Central memory CD8-positive, alpha-beta T cell (primary cell): ENCODE data around the gene DNM1.

ENCODE experiments used
- ATAC-seq: fragments of 150-1000 bp; cut with Tn5 transposase; replicated peaks from 2 replicates; pipeline ENCODE4 v1.10.0; 2022; ENCODE audit warnings: mild to moderate bottlenecking, moderate FRiP score, moderate number of reproducible peaks; ENCODE audit not compliant: poor library complexity, severe bottlenecking; ENCODE audit errors: extremely low read depth
- DNase-seq, 2 donors: peaks; one replicate each; pipeline ENCODE4 v3.0.0; 2021; ENCODE audit warnings: low spot score in 2 of 2
- H3K27ac Mint-ChIP-seq: one replicate; pipeline ENCODE4 v1.8.0; 2022; ENCODE audit warnings: low read depth, mild to moderate bottlenecking, moderate library complexity, mixed read lengths
- H3K27me3 Mint-ChIP-seq: one replicate; pipeline ENCODE4 v1.8.0; 2022; ENCODE audit warnings: mixed read lengths
- H3K36me3 Mint-ChIP-seq: one replicate; pipeline ENCODE4 v1.8.0; 2022; ENCODE audit warnings: mild to moderate bottlenecking, moderate library complexity, mixed read lengths; ENCODE audit not compliant: insufficient read depth
- H3K4me1 Mint-ChIP-seq: one replicate; pipeline ENCODE4 v1.8.0; 2022; ENCODE audit warnings: mixed read lengths
- H3K4me3 Mint-ChIP-seq: one replicate; pipeline ENCODE4 v1.8.0; 2022; ENCODE audit warnings: mild to moderate bottlenecking, moderate library complexity, mixed read lengths
- H3K9me3 Mint-ChIP-seq: one replicate; pipeline ENCODE4 v1.8.0; 2022; ENCODE audit warnings: mixed read lengths

The DNM1 gene

DNA sequence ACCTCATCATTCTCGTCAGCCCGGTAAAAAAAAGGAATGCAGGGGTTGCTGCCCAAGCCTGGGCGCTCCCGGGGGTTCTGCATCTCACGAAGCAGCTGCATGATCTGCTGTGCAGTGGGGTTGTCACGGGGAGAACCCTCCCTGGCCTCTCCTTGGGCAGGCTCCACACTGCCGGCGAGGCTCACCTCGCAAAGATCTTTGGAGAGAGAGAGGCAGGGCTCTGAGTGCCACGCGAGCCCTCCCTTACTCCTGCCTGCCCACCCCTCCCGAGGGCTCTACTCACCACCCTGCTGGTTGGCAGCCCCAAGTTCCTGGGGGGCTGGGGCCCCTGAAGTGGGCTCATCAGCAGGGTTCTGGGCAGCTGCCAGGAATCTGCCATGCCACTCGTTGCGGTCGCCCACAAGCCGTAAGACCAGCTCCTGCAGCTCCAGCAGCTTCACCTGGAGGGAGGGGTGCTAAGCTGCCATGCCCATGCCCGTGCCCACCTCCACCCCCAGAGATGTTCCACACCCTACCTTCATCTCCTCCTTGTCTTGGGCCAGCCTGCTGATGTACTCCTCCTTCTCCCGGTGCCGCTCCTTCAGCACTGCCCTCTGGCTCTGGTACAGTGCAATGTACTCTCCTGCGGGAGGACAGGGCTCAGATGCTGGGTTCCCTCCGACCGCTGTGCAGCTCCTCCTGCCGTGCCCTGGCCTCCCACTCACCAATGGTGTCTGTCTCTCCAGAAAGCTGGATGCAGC lies 54.1 kb downstream of the DNM1 start:
- H3K36me3 Mint-ChIP-seq, result peaks cover 16% of the 10 kb centered on the region
- ATAC-seq (no peak), DNase-seq (no peak)
- H3K27ac Mint-ChIP-seq, result peak overlapping the region; percentile 62
- peaks cover 1% of the 10 kb centered on the region for H3K4me1 Mint-ChIP-seq
- no peak overlapping the region for H3K4me3 Mint-ChIP-seq
- H3K27me3 Mint-ChIP-seq, result peaks cover 9% of the 10 kb centered on the region
- H3K9me3 Mint-ChIP-seq, result no peaks in the 10 kb centered on the region

DNA sequence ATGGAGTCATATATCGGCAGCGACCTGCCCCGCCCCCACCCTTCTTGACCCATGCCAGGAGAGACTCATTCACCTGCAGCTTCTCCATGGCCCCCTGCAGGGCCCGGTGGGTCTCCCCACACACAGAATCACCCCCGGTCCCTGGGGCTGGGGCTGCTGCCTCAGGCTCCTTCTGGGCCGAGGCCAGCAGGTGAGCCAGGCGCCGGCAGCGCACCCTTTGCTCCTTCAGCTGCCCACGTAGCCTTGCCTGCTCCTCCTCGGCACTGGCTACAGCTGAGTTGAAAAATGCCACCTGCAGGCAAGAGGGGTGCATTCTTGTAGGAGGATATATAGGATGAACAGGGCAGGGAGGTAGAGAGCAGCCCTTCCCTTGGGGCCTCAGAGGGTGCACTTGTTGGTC lies 54.7 kb downstream of the DNM1 start:
- Mint-ChIP-seq H3K9me3 (no peaks in the 10 kb centered on the region), H3K27ac (peak overlapping the region; percentile 62), H3K4me3 (no peak overlapping the region), H3K27me3 (peaks cover 9% of the 10 kb centered on the region), H3K4me1 (no peaks in the 10 kb centered on the region), H3K36me3 (peaks cover 18% of the 10 kb centered on the region)
- DNase-seq, result no peak
- no peak for ATAC-seq

DNA sequence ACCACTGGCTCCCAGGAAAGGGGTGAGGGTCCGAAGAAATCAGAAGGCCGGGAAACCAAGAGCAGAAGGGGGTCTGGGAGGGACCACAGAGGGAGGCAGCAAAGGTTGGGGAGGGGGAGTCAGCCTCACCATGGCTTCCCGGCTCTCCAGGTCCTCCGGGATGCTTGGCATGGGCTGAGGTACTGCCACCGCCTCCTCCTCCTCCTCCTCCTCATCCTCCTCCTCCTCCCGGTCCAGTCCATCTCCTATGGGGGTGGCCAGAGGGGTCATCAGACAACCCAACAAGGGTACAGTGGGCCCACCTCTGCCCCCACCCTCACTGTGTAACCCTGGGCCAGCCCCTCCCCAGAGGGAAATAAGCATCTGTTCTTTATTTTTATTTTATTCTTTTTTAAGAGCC lies 55.1 kb downstream of the DNM1 start:
- H3K36me3 Mint-ChIP-seq, result peaks cover 20% of the 10 kb centered on the region

DNA sequence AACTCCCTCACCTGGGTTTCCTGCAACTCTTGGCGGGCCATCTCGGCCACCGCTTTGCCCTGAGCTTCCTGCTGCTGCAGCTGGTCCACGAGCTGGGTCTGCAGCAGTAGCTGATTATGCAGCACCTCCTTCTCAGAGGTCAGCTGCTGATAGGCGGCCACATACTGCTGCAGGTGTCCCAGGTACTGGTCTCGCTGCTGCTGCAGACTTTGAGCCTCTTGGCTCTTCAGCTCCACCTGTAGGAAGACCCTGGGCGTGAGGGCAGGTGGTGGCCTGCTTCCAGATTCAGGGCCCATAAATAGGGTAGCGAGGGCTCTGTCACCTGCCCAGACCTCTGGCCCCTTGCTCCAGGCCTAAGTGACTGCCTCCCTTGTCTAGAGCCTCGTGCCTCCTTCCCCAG lies 56.0 kb downstream of the DNM1 start:
- Mint-ChIP-seq H3K36me3 (peaks cover 20% of the 10 kb centered on the region), H3K4me1 (no peaks in the 10 kb centered on the region)
- no peak for ATAC-seq

More for the DNA sequence above, 55.1 kb downstream of the DNM1 start:
- Mint-ChIP-seq H3K4me3 (no peak overlapping the region), H3K27me3 (peaks cover 9% of the 10 kb centered on the region), H3K9me3 (no peaks in the 10 kb centered on the region), H3K4me1 (no peaks in the 10 kb centered on the region), H3K27ac (peak overlapping the region; percentile 62)
- no peak for ATAC-seq
- DNase-seq, result no peak

DNA sequence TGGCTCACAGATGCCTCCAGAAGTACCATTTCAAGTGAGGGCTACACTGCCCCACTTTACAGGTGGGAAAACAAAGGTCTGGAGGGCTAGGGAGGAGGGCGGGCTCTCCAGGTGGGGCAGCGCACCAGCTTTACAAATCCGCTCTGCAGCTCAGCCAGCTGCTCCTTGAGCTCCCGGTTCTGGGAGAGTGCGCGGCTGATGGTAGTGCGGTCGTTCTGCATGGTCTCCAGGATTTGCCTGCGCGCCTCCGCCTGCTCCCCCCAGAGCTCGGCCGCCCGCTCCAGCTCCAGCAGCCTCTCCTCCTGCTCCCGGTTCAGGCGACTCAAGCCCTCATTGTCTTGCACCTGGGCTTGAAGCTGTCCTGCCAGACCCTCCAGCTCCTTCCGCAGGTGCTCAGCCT lies 57.2 kb downstream of the DNM1 start:
- Mint-ChIP-seq H3K9me3 (no peaks in the 10 kb centered on the region), H3K4me1 (no peaks in the 10 kb centered on the region), H3K27me3 (no peaks in the 10 kb centered on the region), H3K27ac (no peak overlapping the region), H3K4me3 (no peak overlapping the region), H3K36me3 (peaks cover 19% of the 10 kb centered on the region)
- no peak for ATAC-seq
- no peak for DNase-seq

More for the DNA sequence above, 56.0 kb downstream of the DNM1 start:
- H3K27ac Mint-ChIP-seq, result peak overlapping the region; percentile 62
- H3K27me3 Mint-ChIP-seq, result peaks cover 9% of the 10 kb centered on the region
- no peaks in the 10 kb centered on the region for H3K9me3 Mint-ChIP-seq
- DNase-seq, result no peak
- no peak overlapping the region for H3K4me3 Mint-ChIP-seq

DNA sequence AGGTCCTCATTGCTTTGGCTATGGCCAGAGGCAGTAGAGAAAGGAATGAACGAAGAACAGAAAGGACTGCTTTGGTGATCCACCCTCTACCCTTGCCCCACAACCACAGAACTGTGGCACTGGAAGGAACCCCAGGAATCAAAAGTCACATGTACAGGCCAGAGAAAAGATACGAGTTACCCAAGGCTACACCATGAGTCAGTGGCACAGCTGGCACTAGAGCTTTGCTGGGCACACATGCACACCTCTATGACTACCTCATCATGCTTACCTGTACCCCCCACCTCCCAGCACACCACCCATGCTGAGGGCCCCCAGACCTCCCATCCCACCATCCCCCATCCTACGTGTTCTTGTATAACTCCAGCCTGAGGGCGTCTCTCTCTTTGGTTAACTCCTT lies 59.5 kb downstream of the DNM1 start:
- peaks cover 18% of the 10 kb centered on the region for H3K36me3 Mint-ChIP-seq
- no peak for ATAC-seq

DNA sequence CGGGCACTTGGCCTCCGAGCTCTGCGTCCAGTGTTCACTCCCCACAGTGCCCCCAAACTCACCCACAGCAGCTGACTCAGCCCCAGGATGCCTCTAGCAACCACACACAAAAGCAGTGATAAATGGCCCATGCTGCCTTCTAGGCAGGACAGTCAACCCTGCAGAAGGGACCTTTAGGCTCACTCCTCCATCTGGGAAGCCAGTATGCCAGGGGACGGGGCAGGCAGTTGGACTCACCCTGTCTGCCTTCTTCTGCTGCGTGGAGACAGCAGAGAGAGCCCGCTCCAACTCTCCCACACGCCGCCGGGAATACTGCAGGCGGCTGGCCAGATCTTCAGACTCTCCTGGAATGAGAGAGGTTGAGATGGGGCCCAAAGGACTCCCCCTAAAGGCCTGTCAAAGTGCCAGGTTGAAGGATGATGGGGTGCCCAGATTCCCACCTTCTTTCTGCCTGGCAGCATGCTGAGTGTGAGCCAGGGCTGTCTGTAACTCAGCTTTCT lies 62.2 kb downstream of the DNM1 start:
- peaks cover 15% of the 10 kb centered on the region for H3K36me3 Mint-ChIP-seq
- H3K27ac Mint-ChIP-seq, result no peak overlapping the region
- DNase-seq, result no peak
- no peaks in the 10 kb centered on the region for H3K9me3 Mint-ChIP-seq
- no peaks in the 10 kb centered on the region for H3K4me1 Mint-ChIP-seq
- ATAC-seq, result no peak
- no peaks in the 10 kb centered on the region for H3K27me3 Mint-ChIP-seq
- H3K4me3 Mint-ChIP-seq, result no peak overlapping the region

More for the DNA sequence above, 59.5 kb downstream of the DNM1 start:
- H3K27me3 Mint-ChIP-seq, result no peaks in the 10 kb centered on the region
- no peaks in the 10 kb centered on the region for H3K9me3 Mint-ChIP-seq
- H3K4me1 Mint-ChIP-seq, result no peaks in the 10 kb centered on the region
- H3K4me3 Mint-ChIP-seq, result no peak overlapping the region
- no peak for DNase-seq
- H3K27ac Mint-ChIP-seq, result no peak overlapping the region

DNA sequence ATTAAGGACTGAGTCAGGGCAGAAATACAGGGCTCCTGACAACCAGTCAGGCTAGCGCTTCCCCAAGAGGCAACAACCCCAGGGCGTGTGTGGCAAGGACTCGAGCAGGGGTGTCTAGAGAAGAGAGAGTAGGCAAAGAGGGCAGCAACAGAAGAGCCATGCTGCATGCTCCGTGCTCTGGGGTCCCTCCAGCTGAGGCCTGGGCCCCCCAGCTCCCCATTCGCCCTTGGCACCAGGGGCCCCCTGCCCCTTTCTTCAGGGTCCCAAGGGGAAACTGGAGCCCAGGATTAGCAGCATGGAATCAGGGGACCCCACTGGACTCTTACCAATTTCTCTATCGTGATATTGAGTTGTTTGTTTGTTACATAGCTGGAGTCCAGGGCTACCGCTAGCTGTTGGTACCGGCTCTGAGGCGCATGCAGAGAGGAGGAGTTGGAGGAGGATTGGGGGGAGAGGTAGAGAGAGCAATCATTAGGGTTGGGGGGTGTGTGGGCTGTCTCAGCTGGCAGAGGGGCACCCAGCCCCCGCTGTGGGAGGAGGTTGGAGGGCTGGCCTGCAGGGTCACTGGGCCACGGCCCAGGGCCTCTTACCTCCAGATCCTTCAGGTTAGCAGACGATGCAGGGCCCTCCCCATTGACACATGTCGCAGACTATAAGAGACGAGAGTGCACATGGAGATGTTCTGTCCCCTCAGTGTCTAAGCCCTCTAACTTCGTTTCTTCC lies 63.9 kb downstream of the DNM1 start:
- H3K36me3 Mint-ChIP-seq, result peaks cover 9% of the 10 kb centered on the region

DNA sequence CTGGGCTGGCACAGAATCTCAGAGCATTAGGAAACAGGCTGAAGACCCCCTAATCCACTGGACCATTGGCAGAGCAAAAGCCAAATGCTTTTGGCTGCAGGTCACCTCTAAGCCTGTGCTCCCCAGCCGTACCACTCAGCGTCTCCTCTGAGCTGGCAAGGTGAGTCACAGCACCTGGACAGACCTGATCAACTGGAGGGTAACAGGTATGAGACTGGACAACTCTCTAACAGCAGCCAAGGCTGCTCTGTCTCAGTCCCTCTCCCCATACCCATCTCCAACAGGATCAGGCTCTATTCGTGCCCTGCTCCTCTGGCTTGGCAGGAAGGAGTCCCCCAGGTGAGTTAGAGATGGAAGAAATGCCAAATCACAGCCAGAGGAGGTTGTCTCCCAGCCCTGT lies 67.9 kb downstream of the DNM1 start:
- ATAC-seq (no peak), DNase-seq (no peak)
- H3K27ac Mint-ChIP-seq, result no peak overlapping the region
- no peak overlapping the region for H3K4me3 Mint-ChIP-seq
- no peaks in the 10 kb centered on the region for H3K27me3 Mint-ChIP-seq
- H3K4me1 Mint-ChIP-seq, result peaks cover 19% of the 10 kb centered on the region
- peaks cover 11% of the 10 kb centered on the region for H3K36me3 Mint-ChIP-seq
- H3K9me3 Mint-ChIP-seq, result no peaks in the 10 kb centered on the region

More for the DNA sequence above, 63.9 kb downstream of the DNM1 start:
- Mint-ChIP-seq H3K27ac (no peak overlapping the region), H3K4me3 (no peak overlapping the region), H3K4me1 (no peaks in the 10 kb centered on the region), H3K9me3 (no peaks in the 10 kb centered on the region), H3K27me3 (no peaks in the 10 kb centered on the region)
- DNase-seq (no peak), ATAC-seq (no peak)

DNA sequence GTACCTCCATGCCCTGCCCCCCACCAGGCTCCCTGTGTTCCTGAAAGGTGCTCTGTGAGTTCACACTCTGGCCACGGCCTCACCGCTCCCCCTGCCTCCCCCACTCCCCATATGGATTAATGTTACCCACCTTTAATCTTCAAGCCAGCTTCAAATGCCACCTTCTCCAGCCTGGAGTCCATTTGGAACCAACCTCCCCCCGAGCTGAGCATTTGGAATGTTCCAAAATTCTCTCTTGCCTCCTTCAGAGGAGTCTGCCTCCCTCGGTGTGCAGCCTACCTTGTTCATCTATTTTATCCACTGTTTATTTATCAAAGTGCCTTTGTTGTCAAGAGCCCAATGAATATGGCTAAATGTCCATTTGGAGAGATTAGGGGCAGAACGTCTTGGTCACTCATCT lies 68.3 kb downstream of the DNM1 start:
- H3K36me3 Mint-ChIP-seq, result peaks cover 13% of the 10 kb centered on the region
- H3K27ac Mint-ChIP-seq, result no peak overlapping the region
- no peaks in the 10 kb centered on the region for H3K27me3 Mint-ChIP-seq
- DNase-seq, result no peak
- no peaks in the 10 kb centered on the region for H3K9me3 Mint-ChIP-seq
- H3K4me1 Mint-ChIP-seq, result peaks cover 23% of the 10 kb centered on the region
- ATAC-seq, result no peak
- no peak overlapping the region for H3K4me3 Mint-ChIP-seq

DNA sequence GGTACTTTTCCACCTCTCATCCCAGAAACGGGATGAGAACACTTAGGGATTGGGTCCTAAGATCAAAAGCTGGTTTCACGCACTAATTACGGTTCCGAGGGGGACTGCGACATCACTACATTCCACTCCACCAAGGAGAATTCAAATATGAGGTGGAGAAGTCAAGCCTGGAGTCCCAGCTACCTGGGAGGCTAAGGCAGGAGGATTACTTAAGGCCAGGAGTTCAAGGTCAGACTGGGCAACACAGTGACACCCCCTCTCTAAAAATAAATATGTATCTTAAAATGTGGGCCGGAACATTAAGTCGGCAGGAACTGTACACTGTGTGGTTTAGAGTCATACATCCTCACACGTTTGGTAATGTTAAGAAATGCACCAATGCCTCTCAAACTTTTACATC lies 71.1 kb downstream of the DNM1 start:
- peak overlapping the region; percentile 94 for H3K4me3 Mint-ChIP-seq
- H3K27me3 Mint-ChIP-seq, result no peaks in the 10 kb centered on the region
- peak overlapping the region; percentile 98 for H3K27ac Mint-ChIP-seq
- no peaks in the 10 kb centered on the region for H3K9me3 Mint-ChIP-seq
- ATAC-seq (no peak), DNase-seq (no peak)
- peaks cover 20% of the 10 kb centered on the region for H3K36me3 Mint-ChIP-seq
- H3K4me1 Mint-ChIP-seq, result peaks cover 34% of the 10 kb centered on the region

DNA sequence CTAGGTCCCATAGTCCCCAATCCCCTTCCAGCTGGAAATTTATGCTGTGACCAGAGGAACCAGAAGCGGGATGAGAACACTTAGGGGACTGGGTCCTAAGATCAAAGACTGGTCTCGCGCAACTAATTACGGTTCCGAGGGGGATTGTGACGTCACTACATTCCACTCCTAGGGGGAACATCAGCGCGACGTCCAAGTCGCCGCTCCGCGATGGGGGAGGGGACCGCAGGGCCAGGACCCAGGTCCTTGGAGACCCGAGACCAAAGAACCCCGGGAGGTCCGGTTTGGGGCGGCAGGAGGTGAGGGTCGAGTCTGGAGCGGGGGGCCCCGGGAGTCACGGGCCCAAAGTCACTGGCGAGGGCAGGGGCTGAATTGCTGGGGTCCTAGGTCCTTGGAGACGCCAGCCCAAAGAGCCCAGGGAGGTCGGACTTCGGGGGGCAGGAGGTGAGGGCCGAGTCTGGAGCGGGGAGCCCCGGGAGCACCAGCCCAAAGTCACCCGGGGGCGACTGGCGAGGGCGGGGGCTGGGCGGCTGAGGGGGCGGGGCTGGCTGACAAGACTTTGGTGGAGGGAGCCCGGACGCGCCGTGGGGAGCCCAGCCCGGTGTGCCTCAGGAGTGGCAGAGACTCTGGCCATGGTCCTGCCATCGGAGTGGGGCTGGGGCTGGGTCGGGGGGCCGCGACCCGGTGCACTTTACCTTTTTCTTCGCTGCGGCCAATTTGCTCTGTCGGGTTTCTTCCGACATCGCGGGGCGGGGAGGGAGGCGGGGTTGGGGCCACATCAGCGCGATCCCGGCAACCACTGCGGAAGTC lies 72.2 kb downstream of the DNM1 start, which contains the start of gene GOLGA2:
Gene GOLGA2 (minus strand): TSS at position 810 of the 810 bp plus-strand sequence. CDS start 31 bp downstream, at position 779.
- peak; percentile 55 for ATAC-seq
- no peak for DNase-seq

More for the DNA sequence above, 72.2 kb downstream of the DNM1 start, which contains the start of gene GOLGA2:
- H3K4me1 Mint-ChIP-seq, result peaks cover 34% of the 10 kb centered on the region
- peak within 1 kb of the TSS; percentile 98 for H3K27ac Mint-ChIP-seq
- H3K36me3 Mint-ChIP-seq, result peaks cover 18% of the 10 kb centered on the region
- H3K9me3 Mint-ChIP-seq, result no peaks in the 10 kb centered on the region
- peak within 1 kb of the TSS; percentile 94 for H3K4me3 Mint-ChIP-seq
- H3K27me3 Mint-ChIP-seq, result no peaks in the 10 kb centered on the region
